Immature natural killer cell (primary cell): ENCODE measurements around the gene PPP2R5C. TPM values are rescaled to one million over a fixed set of nuclear protein-coding genes. Genes with fewer than 3 reads are reported as not detected.

ENCODE experiments used
- DNase-seq, 3 donors: peaks; one replicate each; pipeline ENCODE4 v3.0.0; 2022; ENCODE audit warnings: mixed read lengths in 1 of 3
- H3K27ac Mint-ChIP-seq, 6 donors: one replicate each; pipeline ENCODE4 v1.8.0; 2020; ENCODE audit warnings: mixed read lengths in 6 of 6, mild to moderate bottlenecking in 5 of 6, inconsistent platforms in 4 of 6, moderate library complexity in 3 of 6
- H3K27me3 Mint-ChIP-seq, 3 donors: one replicate each; pipeline ENCODE4 v1.8.0; 2020 to 2021; ENCODE audit warnings: low read depth in 3 of 3, mild to moderate bottlenecking in 3 of 3, mixed read lengths in 3 of 3, moderate library complexity in 3 of 3, inconsistent platforms in 1 of 3
- H3K36me3 Mint-ChIP-seq, 3 donors: one replicate each; pipeline ENCODE4 v1.8.0; 2020; ENCODE audit warnings: mixed read lengths in 3 of 3, inconsistent platforms in 2 of 3, mild to moderate bottlenecking in 2 of 3
- H3K4me1 Mint-ChIP-seq, 2 donors: one replicate each; pipeline ENCODE4 v1.8.0; 2020; ENCODE audit warnings: inconsistent platforms in 2 of 2, mild to moderate bottlenecking in 2 of 2, mixed read lengths in 2 of 2, moderate library complexity in 1 of 2
- H3K4me3 Mint-ChIP-seq, 5 donors: one replicate each; pipeline ENCODE4 v1.8.0; 2020; ENCODE audit warnings: mild to moderate bottlenecking in 5 of 5, mixed read lengths in 5 of 5, inconsistent platforms in 3 of 5, moderate library complexity in 3 of 5
- H3K9me3 Mint-ChIP-seq, 6 donors: one replicate each; pipeline ENCODE4 v1.8.0; 2020; ENCODE audit warnings: mild to moderate bottlenecking in 6 of 6, mixed read lengths in 6 of 6, inconsistent platforms in 4 of 6, moderate library complexity in 3 of 6
- polyA plus RNA-seq, 3 donors: library from polyadenylated mRNA; unstranded; fragments of 300-500 nt; fragmentation: Illumina TruSeq; gene quantifications; one replicate each; pipeline ENCODE4 v1.2.3, GENCODE V29; 2021

PPP2R5C gene
- polyA plus RNA-seq, 3 donors from 2014 or later, result 214 to 250 (median 236) TPM

- DNase-seq, result no peak
- Mint-ChIP-seq H3K27ac (no peak overlapping the region), H3K36me3 (peaks cover 0 to 20% (median 15%) of the 10 kb centered on the region in 3 donors), H3K4me3 (no peak overlapping the region), H3K4me1 (peaks cover 30 to 46% of the 10 kb centered on the region in 2 donors), H3K9me3 (no peaks in the 10 kb centered on the region), H3K27me3 (peaks cover 0 to 4% (median 2%) of the 10 kb centered on the region in 3 donors)
Observed at GRCh38 chr14:101975231-101975630, 213.7 kb downstream of the PPP2R5C start.

Other genes with a start within 250 kb of the PPP2R5C start
- not detected for gene DIO3, start 200.2 kb upstream of the PPP2R5C start, polyA plus RNA-seq
- 10 to 100 TPM; 15.7 to 78.5 (median 25.5) TPM for gene DYNC1H1, start 202.9 kb downstream of the PPP2R5C start, polyA plus RNA-seq